ENCODE data around the gene PLEKHA1. TPM values are rescaled to one million over a fixed set of nuclear protein-coding genes. Genes with fewer than 3 reads are reported as not detected.
A peak's percentile ranks its signal among the peaks of the same experiment; 100 is the strongest.

Gene PLEKHA1
- total and polyA plus RNA-seq, 2 of the 13 experiments (the other 11 are each of a cell fraction or from before 2014, with no cell fraction given), result 32.2 to 53.3 TPM

- TF ChIP-seq RELA (CRISPR knock-in tag; IDR thresholded peaks at IDR 0.05), result no peak
- no peak for TF ChIP-seq JUND (CRISPR knock-in tag; IDR thresholded peaks at IDR 0.05)
- no peak for TF ChIP-seq ZNF30 (CRISPR knock-in tag; IDR thresholded peaks at IDR 0.05)
- no peak for TF ChIP-seq MZF1 (CRISPR knock-in tag; IDR thresholded peaks at IDR 0.05; ENCODE audit: borderline replicate concordance)
- no peak for TF ChIP-seq ZBTB14 (CRISPR knock-in tag; IDR thresholded peaks at IDR 0.05)
- TF ChIP-seq DNMT1 (CRISPR knock-in tag; IDR thresholded peaks at IDR 0.05), result no peak
- no peak for TF ChIP-seq CERS6 (CRISPR knock-in tag; IDR thresholded peaks at IDR 0.05)
- no peak for TF ChIP-seq CHCHD3 (CRISPR knock-in tag; IDR thresholded peaks at IDR 0.05)
- TF ChIP-seq TARDBP (CRISPR knock-in tag; IDR thresholded peaks at IDR 0.05), result no peak
Observed at GRCh38 chr10:122363722-122364463, 10.6 kb upstream of the PLEKHA1 start (continued).

GRCh38 chr10:122368502-122369254, 5.8 kb upstream of the PLEKHA1 start:
- in situ Hi-C loops (cut with HindIII; ENCODE audit: extremely low pct_ligation_motif_present, low pct_unique_long_range_greater_than_20kb), result no loop called here
- no peak overlapping the region for H3K4me2 ChIP-seq (ENCODE audit: low read depth, low read length)
- FAIRE-seq, result no peak

More at GRCh38 chr10:122368502-122369254, 5.8 kb upstream of the PLEKHA1 start:
- DNase-seq (ENCODE audit: low spot score) (no peak), ATAC-seq (no peak)
- no peak overlapping the region for H3K27ac ChIP-seq (ENCODE audit: extremely low read length, insufficient read depth, low read length)
- intact Hi-C loops (cut with micrococcal nuclease; ENCODE audit: unreplicated experiment), result no loop called here
- peak; percentile 94 for TF ChIP-seq ATF7 (IDR thresholded peaks at IDR 0.05)
- no peak for TF ChIP-seq ATF7 (CRISPR knock-in tag; IDR thresholded peaks at IDR 0.05)
- TF ChIP-seq MXD4 (CRISPR knock-in tag; IDR thresholded peaks at IDR 0.05), result no peak
- TF ChIP-seq CREB1 (IDR thresholded peaks at IDR 0.05), result peak; percentile 61; the same call in 1 of the 2 replicates
- TF ChIP-seq CREB1 (CRISPR knock-in tag; IDR thresholded peaks at IDR 0.05), result no peak
- no peaks in the 10 kb centered on the region for H3K9me3 ChIP-seq (ENCODE audit: low read length)
- ChIA-PET POLR2A (no interaction called here), CTCF (ENCODE audit: low intra/inter-chr PET ratio, low total read pairs) (no interaction called here)
- H3K4me3 ChIP-seq (replicated peaks in 1 of 3; ENCODE audit: insufficient read depth in 1 of 3, low read depth in 2 of 3, low read length in 3 of 3), result no peak overlapping the region
- H3K4me1 ChIP-seq (ENCODE audit: insufficient read depth, low read length), result peaks cover 43% of the 10 kb centered on the region
- no peaks in the 10 kb centered on the region for H4K20me1 ChIP-seq (ENCODE audit: insufficient read depth, low read length)
- H3K79me2 ChIP-seq (ENCODE audit: insufficient read depth, low read length), result no peaks in the 10 kb centered on the region
- 53% methylated on average over 13 of the region's 13 CpGs for WGBS (ENCODE audit: low lambda C conversion rate)
- H3K27me3 ChIP-seq (ENCODE audit: control insufficient read depth in 1 of 2, insufficient read depth in 2 of 2, low read length in 2 of 2), result peaks cover 0 to 10% of the 10 kb centered on the region in 2 experiments; a peak in 2 of 5 replicates
- no TSS peak for BruUV-seq (replicated peaks)
- no peak overlapping the region for H2AFZ ChIP-seq (ENCODE audit: low read length)
- H3K36me3 ChIP-seq (replicated peaks in 1 of 2; ENCODE audit: control insufficient read depth in 1 of 2, insufficient read depth in 2 of 2, low read length in 2 of 2), result no peaks in the 10 kb centered on the region
- H3K9ac ChIP-seq (ENCODE audit: insufficient read depth, low read depth, low read length), result no peak overlapping the region
